Glomerular endothelial cell (primary cell): ENCODE results near the gene PDE6A. TPM values are rescaled to one million over a fixed set of nuclear protein-coding genes. Genes with fewer than 3 reads are reported as not detected.

ENCODE experiments used
- DNase-seq: peaks from one replicate; pipeline ENCODE4 v3.0.0-alpha.2; 2011; ENCODE audit warnings: low read depth, low spot score; ENCODE audit errors: extremely low read depth
- total RNA-seq: library from RNA; depleted of rRNA; stranded (reverse); fragments of >200 nt; gene quantifications from 2 replicates; pipeline ENCODE4 v1.2.3, GENCODE V29; 2015

PDE6A gene
- total RNA-seq, 1 donor from 2014 or later, result not detected

DNA sequence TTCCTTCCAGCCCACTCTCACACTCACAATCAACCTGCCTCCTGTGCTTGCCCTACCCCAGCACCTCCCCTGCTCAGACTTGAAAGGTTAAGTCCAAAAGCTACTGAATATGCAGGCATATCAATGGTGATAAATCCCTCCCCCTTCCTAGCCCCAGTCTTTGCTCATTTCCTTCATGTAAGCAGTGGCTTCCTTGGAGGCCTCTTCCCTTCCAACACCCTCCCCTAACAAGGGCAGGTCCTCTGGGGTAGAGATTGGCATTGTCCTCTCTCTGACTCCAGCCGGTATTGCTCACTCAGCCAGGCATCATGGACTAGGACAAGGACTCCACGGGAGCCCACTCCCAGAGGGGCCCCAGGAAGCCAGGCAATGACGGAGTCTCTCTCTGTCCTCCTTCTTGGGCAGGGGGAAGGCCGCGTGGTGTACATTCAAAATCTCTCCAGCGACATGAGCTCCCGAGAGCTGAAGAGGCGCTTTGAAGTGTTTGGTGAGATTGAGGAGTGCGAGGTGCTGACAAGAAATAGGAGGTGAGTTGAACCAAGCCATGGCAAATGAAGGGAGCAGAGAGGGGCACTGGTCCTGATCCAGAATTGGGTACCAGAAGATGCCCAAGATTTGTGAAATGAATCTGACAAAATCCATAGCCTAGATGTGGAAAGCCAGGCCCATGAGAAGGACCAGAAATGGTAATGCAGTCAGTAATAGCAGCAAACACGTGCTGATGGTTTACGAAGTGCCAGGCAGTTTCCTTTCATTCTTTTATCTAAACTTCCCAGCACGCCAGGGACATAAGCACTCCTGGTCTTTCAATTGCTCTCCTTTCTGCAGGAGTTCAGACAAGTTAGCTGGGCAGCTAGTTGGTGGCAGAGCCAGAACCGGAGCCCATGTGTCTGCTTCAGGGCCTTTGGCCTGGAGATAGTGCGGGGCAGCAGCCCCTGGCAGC is 102.5 kb downstream of the PDE6A start:
- DNase-seq, result no peak

DNA sequence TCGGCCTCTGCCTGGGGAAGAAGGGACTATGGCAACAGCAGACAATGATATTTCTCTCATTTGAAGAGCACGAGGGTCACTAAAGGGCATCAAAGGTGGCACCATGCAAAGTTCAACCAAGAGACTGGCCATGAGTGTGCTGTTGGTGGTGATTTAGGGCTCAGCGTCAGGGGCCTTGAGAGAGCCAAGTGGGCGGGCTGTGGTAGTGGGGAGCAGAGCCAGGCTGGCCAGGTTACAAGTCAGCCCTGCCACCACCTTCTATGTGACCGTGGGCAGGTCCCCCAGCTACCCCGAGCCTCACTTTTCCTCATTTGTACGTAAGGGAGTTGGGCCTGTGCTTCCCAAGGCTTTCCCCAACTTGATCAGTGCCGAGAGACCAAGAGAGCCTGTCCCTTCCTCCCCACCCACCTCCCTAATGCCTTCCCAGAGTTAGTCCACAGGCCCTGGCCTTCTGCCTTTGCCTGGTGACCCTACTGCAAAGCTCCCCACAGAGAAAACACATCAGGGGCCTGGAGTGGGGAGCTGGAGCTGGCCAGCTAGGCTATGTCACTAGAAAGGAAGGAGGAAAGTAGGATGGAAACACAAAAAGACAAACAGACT is 104.3 kb downstream of the PDE6A start:
- DNase-seq, result no peak

GRCh38 chr5:149839761-149840160 is 104.8 kb downstream of the PDE6A start:
- DNase-seq, result no peak

GRCh38 chr5:149838881-149839739 is 105.5 kb downstream of the PDE6A start:
- DNase-seq, result no peak

- no peak for DNase-seq
Measured at GRCh38 chr5:149837680-149838269, 106.8 kb downstream of the PDE6A start.

DNA sequence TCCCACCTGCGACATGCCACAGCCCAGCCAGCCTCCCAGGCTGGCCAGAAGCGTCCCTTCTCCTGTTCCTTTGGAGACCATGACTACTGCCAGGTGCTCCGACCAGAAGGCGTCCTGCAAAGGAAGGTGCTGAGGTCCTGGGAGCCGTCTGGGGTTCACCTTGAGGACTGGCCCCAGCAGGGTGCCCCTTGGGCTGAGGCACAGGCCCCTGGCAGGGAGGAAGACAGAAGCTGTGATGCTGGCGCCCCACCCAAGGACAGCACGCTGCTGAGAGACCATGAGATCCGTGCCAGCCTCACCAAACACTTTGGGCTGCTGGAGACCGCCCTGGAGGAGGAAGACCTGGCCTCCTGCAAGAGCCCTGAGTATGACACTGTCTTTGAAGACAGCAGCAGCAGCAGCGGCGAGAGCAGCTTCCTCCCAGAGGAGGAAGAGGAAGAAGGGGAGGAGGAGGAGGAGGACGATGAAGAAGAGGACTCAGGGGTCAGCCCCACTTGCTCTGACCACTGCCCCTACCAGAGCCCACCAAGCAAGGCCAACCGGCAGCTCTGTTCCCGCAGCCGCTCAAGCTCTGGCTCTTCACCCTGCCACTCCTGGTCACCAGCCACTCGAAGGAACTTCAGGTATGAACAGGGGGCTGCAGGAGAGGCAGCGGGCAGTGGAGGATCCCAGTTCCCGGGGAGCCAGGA is 108.0 kb downstream of the PDE6A start:
- no peak for DNase-seq

GRCh38 chr5:149834246-149834855 is 110.2 kb downstream of the PDE6A start:
- peak; percentile 88 for DNase-seq

DNA sequence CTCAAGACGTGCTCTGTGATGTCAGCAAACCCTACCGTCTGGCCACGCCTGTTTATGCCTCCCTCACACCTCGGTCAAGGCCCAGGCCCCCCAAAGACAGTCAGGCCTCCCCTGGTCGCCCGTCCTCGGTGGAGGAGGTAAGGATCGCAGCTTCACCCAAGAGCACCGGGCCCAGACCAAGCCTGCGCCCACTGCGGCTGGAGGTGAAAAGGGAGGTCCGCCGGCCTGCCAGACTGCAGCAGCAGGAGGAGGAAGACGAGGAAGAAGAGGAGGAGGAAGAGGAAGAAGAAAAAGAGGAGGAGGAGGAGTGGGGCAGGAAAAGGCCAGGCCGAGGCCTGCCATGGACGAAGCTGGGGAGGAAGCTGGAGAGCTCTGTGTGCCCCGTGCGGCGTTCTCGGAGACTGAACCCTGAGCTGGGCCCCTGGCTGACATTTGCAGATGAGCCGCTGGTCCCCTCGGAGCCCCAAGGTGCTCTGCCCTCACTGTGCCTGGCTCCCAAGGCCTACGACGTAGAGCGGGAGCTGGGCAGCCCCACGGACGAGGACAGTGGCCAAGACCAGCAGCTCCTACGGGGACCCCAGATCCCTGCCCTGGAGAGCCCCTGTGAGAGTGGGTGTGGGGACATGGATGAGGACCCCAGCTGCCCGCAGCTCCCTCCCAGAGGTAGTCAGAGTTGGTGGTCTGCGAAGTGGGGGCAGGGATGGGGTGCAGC is 111.3 kb downstream of the PDE6A start:
- DNase-seq, result no peak

DNA sequence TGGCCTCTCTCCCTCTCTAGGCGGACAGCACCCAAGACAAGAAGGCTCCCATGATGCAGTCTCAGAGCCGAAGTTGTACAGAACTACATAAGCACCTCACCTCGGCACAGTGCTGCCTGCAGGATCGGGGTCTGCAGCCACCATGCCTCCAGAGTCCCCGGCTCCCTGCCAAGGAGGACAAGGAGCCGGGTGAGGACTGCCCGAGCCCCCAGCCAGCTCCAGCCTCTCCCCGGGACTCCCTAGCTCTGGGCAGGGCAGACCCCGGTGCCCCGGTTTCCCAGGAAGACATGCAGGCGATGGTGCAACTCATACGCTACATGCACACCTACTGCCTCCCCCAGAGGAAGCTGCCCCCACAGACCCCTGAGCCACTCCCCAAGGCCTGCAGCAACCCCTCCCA is 112.0 kb downstream of the PDE6A start:
- no peak for DNase-seq

DNA sequence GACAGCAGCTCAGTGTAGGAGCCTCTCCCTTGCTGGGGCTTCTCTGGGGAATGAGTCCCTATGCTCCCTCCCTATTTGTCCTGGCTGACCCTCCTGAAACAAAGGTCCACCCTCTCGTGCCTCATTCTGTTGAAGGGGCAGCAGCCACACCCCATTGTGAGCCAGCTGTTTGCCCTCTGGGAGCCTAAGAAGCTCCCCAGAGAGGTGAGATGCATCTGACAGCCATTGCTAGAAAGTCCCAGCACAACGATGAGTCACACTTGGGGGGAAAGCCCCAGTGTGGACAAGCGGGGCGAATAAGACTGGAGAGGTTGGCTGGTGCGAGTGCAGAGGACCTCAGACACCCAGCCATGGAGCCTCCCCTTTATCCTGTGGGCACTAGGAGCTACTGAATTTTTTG is 113.1 kb downstream of the PDE6A start:
- DNase-seq, result no peak

DNA sequence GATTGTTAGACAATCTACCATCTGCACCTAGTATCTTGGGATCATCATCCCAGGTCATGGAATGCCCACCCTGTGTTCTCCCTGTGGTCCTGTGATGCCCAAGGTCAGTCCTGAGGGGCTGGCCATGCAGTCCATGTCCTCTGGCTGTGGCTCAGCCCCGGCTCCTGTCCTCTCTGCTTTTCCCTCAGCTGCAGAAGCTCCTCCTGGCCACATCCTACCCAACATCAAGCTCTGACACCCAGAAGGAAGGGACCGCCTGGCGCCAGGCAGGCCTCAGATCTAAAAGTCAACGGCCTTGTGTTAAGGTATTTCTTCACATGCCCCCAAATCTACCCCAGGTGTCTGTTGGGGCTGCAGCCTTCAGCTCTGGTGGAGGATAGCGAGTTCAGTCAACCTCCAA is 114.0 kb downstream of the PDE6A start:
- DNase-seq, result no peak

GRCh38 chr5:149829954-149830353 is 114.6 kb downstream of the PDE6A start:
- no peak for DNase-seq

GRCh38 chr5:149828161-149829011 is 116.2 kb downstream of the PDE6A start:
- DNase-seq, result peak; percentile 92

GRCh38 chr5:149827546-149827945 is 117.0 kb downstream of the PDE6A start:
- no peak for DNase-seq

GRCh38 chr5:149827086-149827485 is 117.5 kb downstream of the PDE6A start:
- DNase-seq, result no peak

- no peak for DNase-seq
Measured at GRCh38 chr5:149826574-149826973, 118.0 kb downstream of the PDE6A start.

GRCh38 chr5:149824846-149825245 is 119.7 kb downstream of the PDE6A start:
- DNase-seq, result no peak

DNA sequence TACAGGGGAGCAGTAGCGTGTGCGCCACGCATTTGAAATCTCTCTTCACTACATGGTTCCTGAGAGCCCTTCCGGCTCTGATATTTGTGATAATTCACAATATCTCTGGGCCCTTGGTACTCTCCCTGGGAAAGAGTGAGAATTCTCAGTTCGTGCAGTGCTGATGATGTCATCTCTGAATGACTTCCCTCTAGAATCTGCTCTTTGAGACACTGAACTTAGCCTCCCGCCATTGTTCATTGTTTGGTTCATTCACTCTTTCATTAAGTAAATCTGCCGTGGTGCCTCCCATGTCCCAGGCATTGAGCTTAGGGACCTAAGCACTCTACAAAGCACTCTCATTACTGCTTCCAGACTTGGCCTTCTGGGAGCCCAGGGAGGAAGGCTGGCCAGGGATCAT is 120.5 kb downstream of the PDE6A start:
- no peak for DNase-seq
